Measurements from ENCODE around the gene CEP70. TPM values are rescaled to one million over a fixed set of nuclear protein-coding genes. Genes with fewer than 3 reads are reported as not detected.
"Not testable (repeated sequence)": the region's sequence is repeated elsewhere in the genome, so short reads cannot be mapped to it uniquely, and the experiment has no call there.

CEP70 gene
- total and polyA plus RNA-seq, 2 experiments from 2014 or later, result 7.6 to 7.8 TPM

DNA sequence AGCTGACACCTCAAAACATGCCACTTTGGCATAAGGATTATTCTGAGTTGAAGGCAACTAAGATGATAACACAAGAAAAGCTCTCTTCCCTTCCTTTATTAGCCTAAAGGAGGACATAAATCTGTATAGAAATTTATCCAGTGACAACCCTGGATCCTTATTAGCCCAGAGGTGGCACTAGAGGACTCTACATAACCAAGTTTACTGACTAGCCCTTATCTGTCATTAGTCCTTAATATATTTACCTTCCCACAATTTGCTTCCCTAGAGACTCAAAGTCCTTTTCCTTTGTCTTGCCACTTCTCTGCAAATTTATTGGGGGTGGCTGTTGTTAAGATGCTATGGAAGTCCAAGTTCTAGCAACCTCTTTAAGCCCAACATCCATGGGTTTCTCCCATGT lies 26.7 kb downstream of the CEP70 start:
- Histone ChIP-seq H3K9me2 (ENCODE audit: insufficient read depth) (no peaks in the 10 kb centered on the region), H3K36me3 (ENCODE audit: low read depth) (no peaks in the 10 kb centered on the region), H3K9ac (no peak overlapping the region), H2AFZ (no peak overlapping the region), H3K27me3 (replicated peaks; ENCODE audit: insufficient read depth) (no peaks in the 10 kb centered on the region), H3K27ac (no peak overlapping the region), H4K20me1 (ENCODE audit: insufficient read depth) (no peaks in the 10 kb centered on the region), H3K4me1 (ENCODE audit: insufficient read depth) (no peaks in the 10 kb centered on the region), H3K4me2 (ENCODE audit: unreplicated experiment) (no peak overlapping the region), H3F3A (ENCODE audit: insufficient read depth) (no peaks in the 10 kb centered on the region), H3K9me3 (ENCODE audit: low read depth) (no peaks in the 10 kb centered on the region), H3K4me3 (no peak overlapping the region), H3K79me2 (ENCODE audit: insufficient read depth) (no peaks in the 10 kb centered on the region)
- no peak for DNase-seq
- TF ChIP-seq EZH2phosphoT487 (IDR thresholded peaks at IDR 0.05; ENCODE audit: insufficient read depth, low read depth), result no peak
- TF ChIP-seq EZH2 (IDR thresholded peaks at IDR 0.05; ENCODE audit: insufficient read depth, poor library complexity, severe bottlenecking), result no peak
- in situ Hi-C loops (cut with MboI), result no loop called here

DNA sequence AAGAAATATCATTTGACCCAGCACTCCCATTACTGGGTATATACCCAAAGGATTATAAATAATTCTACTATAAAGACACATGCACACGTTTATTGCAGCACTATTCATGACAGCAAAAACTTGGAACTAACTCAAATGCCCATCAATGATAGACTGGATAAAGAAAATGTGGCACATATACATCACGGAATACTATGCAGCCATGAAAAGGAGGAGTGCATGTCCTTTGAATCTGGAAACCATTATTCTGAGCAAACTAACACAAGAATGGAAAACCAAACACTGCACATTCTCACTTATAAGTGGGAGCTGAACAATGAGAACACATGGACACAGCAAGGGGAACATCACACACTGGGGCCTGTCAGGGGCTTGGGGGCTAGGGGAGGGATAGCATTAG lies 27.8 kb downstream of the CEP70 start:
- H3K27ac ChIP-seq; H3K4me2 ChIP-seq (ENCODE audit: unreplicated experiment); H3K79me2 ChIP-seq (ENCODE audit: insufficient read depth); H3K27me3 ChIP-seq (replicated peaks; ENCODE audit: insufficient read depth); in situ Hi-C loops (cut with MboI); H3K4me1 ChIP-seq (ENCODE audit: insufficient read depth); H4K20me1 ChIP-seq (ENCODE audit: insufficient read depth); H3K4me3 ChIP-seq; H3K9me3 ChIP-seq (ENCODE audit: low read depth); H3K36me3 ChIP-seq (ENCODE audit: low read depth); H3K9ac ChIP-seq; H3F3A ChIP-seq (ENCODE audit: insufficient read depth); DNase-seq; H3K9me2 ChIP-seq (ENCODE audit: insufficient read depth); H2AFZ ChIP-seq: not testable (repeated sequence)
- 47 to 50% methylated on average over 2 of the region's 2 CpGs for WGBS, 2 experiments (ENCODE audit: low coverage in 1 of 2, low lambda C conversion rate in 2 of 2, missing lambda C conversion rate in 2 of 2)

DNA sequence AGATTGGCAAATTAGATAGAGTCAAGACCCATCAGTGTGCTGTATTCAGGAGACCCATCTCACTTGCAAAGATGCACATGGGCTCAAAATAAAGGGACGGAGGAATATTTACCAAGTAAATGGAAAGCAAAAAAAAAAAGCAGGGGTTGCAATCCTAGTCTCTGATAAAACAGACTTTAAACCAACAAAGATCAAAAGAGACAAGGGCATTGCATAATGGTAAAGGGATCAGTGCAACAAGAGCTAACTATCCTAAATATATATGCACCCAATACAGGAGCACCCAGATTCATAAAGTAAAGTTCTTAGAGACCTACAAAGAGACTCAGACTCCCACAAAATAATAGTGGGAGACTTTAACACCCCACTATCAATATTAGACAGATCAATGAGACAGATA lies 31.2 kb downstream of the CEP70 start:
- H3K27me3 ChIP-seq (replicated peaks; ENCODE audit: insufficient read depth); H3K27ac ChIP-seq; H3K9me2 ChIP-seq (ENCODE audit: insufficient read depth); H4K20me1 ChIP-seq (ENCODE audit: insufficient read depth); H3K9me3 ChIP-seq (ENCODE audit: low read depth); H3K9ac ChIP-seq; H3K79me2 ChIP-seq (ENCODE audit: insufficient read depth); H3K36me3 ChIP-seq (ENCODE audit: low read depth); H3F3A ChIP-seq (ENCODE audit: insufficient read depth); DNase-seq; in situ Hi-C loops (cut with MboI); H3K4me2 ChIP-seq (ENCODE audit: unreplicated experiment); H3K4me3 ChIP-seq; H3K4me1 ChIP-seq (ENCODE audit: insufficient read depth); H2AFZ ChIP-seq: not testable (repeated sequence)
- 100% methylated on average over 1 of the region's 1 CpG for WGBS, 2 experiments (ENCODE audit: low coverage in 1 of 2, low lambda C conversion rate in 2 of 2, missing lambda C conversion rate in 2 of 2)

DNA sequence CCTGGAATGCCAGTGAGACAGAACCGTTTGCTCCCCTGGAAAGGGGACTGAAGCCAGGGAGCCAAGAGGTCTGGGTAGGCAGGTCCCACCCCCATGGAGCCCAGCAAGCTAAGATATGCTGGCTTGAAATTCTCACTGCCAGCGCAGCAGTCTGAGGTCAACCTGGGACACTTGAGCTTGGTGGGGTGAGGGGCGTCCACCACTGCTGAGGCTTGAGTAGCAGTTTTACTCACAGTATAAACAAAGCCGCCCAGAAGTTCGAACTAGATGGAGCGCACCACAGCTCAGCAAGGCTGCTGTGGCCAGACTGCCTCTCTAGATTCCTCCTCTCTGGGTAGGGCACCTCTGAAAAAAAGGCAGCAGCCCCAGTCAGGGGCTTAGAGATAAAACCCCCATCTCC lies 33.6 kb downstream of the CEP70 start:
- Histone ChIP-seq H3K4me1 (ENCODE audit: insufficient read depth) (no peaks in the 10 kb centered on the region), H3K9ac (no peak overlapping the region), H2AFZ (no peak overlapping the region), H4K20me1 (ENCODE audit: insufficient read depth) (no peaks in the 10 kb centered on the region), H3K79me2 (ENCODE audit: insufficient read depth) (no peaks in the 10 kb centered on the region), H3K9me3 (ENCODE audit: low read depth) (no peaks in the 10 kb centered on the region), H3K4me2 (ENCODE audit: unreplicated experiment) (no peak overlapping the region), H3F3A (ENCODE audit: insufficient read depth) (no peaks in the 10 kb centered on the region), H3K27me3 (replicated peaks; ENCODE audit: insufficient read depth) (no peaks in the 10 kb centered on the region), H3K27ac (no peak overlapping the region), H3K4me3 (no peak overlapping the region), H3K9me2 (ENCODE audit: insufficient read depth) (no peaks in the 10 kb centered on the region), H3K36me3 (ENCODE audit: low read depth) (no peaks in the 10 kb centered on the region; the same call in 1 of the 2 replicates)
- in situ Hi-C loops (cut with MboI), result no loop called here
- TF ChIP-seq EZH2phosphoT487 (IDR thresholded peaks at IDR 0.05; ENCODE audit: insufficient read depth, low read depth), result no peak
- no peak for TF ChIP-seq EZH2 (IDR thresholded peaks at IDR 0.05; ENCODE audit: insufficient read depth, poor library complexity, severe bottlenecking)
- DNase-seq, result no peak
- 93 to 94% methylated on average over 6 of the region's 6 CpGs for WGBS, 2 experiments (ENCODE audit: low coverage in 1 of 2, low lambda C conversion rate in 2 of 2, missing lambda C conversion rate in 2 of 2)

DNA sequence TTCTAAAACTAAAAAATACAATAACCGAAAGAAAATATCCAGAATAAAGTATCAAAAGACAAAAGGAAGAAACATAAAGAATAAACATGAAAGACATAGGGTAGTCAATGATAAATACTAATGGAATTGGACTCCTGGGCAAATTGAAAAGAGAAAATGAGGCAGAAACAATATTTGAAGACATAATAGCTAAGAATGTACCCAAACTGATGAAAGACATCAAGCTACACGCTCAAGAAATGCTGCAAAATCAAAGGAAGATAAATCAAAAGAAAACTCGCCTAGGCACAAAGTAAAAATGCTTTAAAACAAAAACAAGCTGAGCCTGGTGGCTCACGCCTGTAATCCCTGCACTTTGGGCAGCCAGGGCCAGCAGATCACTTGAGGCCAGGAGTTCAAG lies 34.9 kb downstream of the CEP70 start:
- Histone ChIP-seq H3F3A (ENCODE audit: insufficient read depth) (no peaks in the 10 kb centered on the region), H4K20me1 (ENCODE audit: insufficient read depth) (no peaks in the 10 kb centered on the region), H3K4me1 (ENCODE audit: insufficient read depth) (no peaks in the 10 kb centered on the region), H2AFZ (no peak overlapping the region), H3K36me3 (ENCODE audit: low read depth) (no peaks in the 10 kb centered on the region; the same call in 1 of the 2 replicates), H3K9me3 (ENCODE audit: low read depth) (no peaks in the 10 kb centered on the region), H3K9me2 (ENCODE audit: insufficient read depth) (no peaks in the 10 kb centered on the region), H3K4me2 (ENCODE audit: unreplicated experiment) (no peak overlapping the region), H3K27ac (no peak overlapping the region), H3K9ac (no peak overlapping the region), H3K27me3 (replicated peaks; ENCODE audit: insufficient read depth) (no peaks in the 10 kb centered on the region), H3K4me3 (no peak overlapping the region), H3K79me2 (ENCODE audit: insufficient read depth) (no peaks in the 10 kb centered on the region)
- in situ Hi-C loops (cut with MboI), result no loop called here
- no peak for TF ChIP-seq EZH2phosphoT487 (IDR thresholded peaks at IDR 0.05; ENCODE audit: insufficient read depth, low read depth)
- no peak for TF ChIP-seq EZH2 (IDR thresholded peaks at IDR 0.05; ENCODE audit: insufficient read depth, poor library complexity, severe bottlenecking)
- no peak for DNase-seq
- WGBS, 2 experiments (ENCODE audit: low coverage in 1 of 2, low lambda C conversion rate in 2 of 2, missing lambda C conversion rate in 2 of 2), result 66 to 69% methylated on average over 4 of the region's 4 CpGs

DNA sequence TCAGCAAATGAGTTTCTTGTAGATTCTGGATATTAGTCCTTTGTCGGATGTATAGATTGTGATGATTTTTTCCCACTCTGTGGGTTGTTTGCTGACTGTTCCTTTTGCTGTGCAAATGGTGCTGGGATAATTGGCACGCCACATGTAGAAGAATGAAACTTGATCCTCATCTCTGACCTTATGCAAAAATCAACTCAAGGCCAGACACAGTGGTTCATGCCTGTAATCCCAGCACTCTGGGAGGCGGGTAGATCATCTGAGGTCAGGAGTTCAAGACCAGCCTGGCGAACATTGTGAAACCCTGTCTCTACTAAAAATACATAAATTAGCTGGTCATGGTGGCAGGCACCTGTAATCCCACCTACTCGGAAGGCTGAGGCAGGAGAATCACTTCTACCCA lies 39.3 kb downstream of the CEP70 start:
- H3K4me1 ChIP-seq (ENCODE audit: insufficient read depth); H3K36me3 ChIP-seq (ENCODE audit: low read depth); H3K27ac ChIP-seq; H3K4me2 ChIP-seq (ENCODE audit: unreplicated experiment); H3K27me3 ChIP-seq (replicated peaks; ENCODE audit: insufficient read depth); in situ Hi-C loops (cut with MboI); H3K9me3 ChIP-seq (ENCODE audit: low read depth); H3K4me3 ChIP-seq; H4K20me1 ChIP-seq (ENCODE audit: insufficient read depth); H3K9ac ChIP-seq; H2AFZ ChIP-seq; H3K9me2 ChIP-seq (ENCODE audit: insufficient read depth); DNase-seq; H3F3A ChIP-seq (ENCODE audit: insufficient read depth); H3K79me2 ChIP-seq (ENCODE audit: insufficient read depth): not testable (repeated sequence)
- 84 to 92% methylated on average over 5 of the region's 5 CpGs for WGBS, 2 experiments (ENCODE audit: low coverage in 1 of 2, low lambda C conversion rate in 2 of 2, missing lambda C conversion rate in 2 of 2)

DNA sequence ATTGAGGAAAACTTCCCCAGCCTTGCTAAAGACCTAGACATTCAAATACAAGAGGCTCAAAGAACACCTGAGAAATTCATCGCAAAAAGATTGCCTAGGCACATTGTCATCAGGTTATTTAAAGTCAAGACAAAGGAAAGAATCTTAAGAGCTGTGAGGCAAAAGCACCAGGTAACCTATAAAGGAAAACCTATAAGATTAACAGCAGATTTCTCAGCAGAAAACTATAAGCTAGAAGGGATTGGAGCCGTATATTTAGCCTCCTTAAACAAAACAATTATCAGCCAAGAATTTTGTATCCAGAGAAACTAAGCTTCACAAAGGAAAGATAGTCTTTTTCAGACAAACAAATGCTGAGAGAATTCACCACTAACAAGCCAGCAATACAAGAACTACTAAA lies 43.1 kb downstream of the CEP70 start:
- H3K4me1 ChIP-seq (ENCODE audit: insufficient read depth); H3K27me3 ChIP-seq (replicated peaks; ENCODE audit: insufficient read depth); in situ Hi-C loops (cut with MboI); H3K4me3 ChIP-seq; H3K79me2 ChIP-seq (ENCODE audit: insufficient read depth); H4K20me1 ChIP-seq (ENCODE audit: insufficient read depth); H2AFZ ChIP-seq; H3K9me2 ChIP-seq (ENCODE audit: insufficient read depth); H3K36me3 ChIP-seq (ENCODE audit: low read depth); H3K27ac ChIP-seq; DNase-seq; H3K4me2 ChIP-seq (ENCODE audit: unreplicated experiment); H3F3A ChIP-seq (ENCODE audit: insufficient read depth); H3K9ac ChIP-seq; H3K9me3 ChIP-seq (ENCODE audit: low read depth): not testable (repeated sequence)
- WGBS, 2 experiments (ENCODE audit: low coverage in 1 of 2, low lambda C conversion rate in 2 of 2, missing lambda C conversion rate in 2 of 2), result 92 to 96% methylated on average over 2 of the region's 2 CpGs

Data from GM23248 (cell line).